Amygdala (tissue), 56 donors: ENCODE measurements around the gene TPO.

ENCODE experiments used
- DNase-seq, 56 donors: peaks; one replicate each; lab custom pipeline; 2025; lab: John Stamatoyannopoulos, UW

The TPO gene

DNA sequence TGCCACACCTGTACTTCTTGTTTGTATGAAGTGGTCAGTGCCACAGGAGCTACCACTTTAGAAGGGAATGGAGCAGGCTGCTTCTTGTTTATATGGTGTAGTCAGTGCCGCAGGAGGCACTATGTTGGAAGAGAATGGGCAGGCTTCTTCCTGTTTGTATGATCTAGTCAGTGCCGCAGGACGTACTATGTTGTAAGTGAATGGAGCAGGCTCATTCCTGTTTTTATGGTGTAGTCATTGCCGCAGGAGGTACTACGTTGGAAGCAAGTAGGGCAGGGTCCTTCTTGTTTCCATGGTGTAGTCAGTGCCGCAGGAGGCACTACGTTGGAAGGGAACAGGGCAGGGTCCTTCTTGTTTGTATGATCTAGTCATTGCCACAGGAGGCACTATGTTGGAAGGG lies 27.3 kb downstream of the TPO start:
- DNase-seq = no peak

- no peak for DNase-seq
Observed at GRCh38 chr2:1446301-1446700, 33.0 kb downstream of the TPO start.

DNA sequence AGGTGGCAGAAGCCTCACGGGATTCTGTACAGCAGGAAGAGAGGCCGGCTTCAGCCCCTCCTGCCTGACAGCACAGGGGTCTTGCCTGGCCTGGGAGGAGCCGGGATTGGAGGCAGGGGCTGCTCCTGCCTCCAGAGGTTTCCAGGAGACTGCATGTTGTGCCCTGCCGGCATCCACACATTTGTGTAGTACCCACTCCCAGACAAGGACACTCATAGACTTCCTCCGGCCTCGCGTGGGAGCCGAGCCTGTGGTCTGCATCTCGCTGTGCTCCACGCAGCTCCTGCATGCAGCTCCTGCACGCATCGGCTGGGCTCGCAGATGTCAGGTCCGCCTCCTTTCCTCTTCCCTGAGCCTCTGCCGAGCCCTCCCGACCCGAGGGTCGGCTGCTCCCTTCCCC lies 34.7 kb downstream of the TPO start:
- DNase-seq = no peak

DNA sequence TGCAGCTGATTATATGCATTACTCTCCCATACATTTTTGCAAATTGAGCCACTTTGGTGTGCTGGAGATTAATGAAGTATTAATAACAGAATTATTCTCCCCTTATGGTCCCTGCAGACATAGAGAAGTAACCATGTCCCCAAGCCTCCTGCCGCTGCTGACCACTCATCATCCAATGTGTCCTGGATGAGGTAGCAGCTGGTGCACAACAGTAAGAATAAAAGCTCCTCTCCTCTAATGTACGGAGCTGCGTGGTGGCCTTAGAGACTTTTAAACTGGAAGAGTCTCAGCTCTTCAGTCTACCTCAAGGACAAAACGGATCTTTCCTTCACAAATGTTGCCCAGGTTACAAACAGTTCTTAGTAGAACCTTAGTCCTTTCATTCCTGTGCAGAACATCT lies 37.7 kb downstream of the TPO start:
- DNase-seq = no peak

DNA sequence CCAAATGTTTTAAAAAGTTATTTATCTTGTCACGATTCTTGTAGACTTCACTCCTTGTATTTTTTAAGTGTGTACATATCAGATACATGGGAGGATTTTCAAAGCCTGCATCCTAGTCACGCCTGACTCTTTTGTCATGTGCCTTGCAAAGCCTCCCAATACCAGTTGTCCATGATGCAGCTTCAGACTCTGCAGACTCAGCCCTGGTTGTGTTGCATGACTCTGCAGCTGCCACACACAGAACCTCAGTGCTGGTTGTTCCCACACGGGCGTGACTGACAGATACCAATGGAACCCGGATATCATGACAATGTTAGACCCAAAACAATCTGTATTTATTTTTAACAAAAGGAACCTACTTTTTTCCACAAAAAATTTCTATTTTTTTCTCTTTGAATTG lies 38.2 kb downstream of the TPO start:
- DNase-seq = no peak

- no peak for DNase-seq
Observed at GRCh38 chr2:1453561-1453960, 40.3 kb downstream of the TPO start.

DNA sequence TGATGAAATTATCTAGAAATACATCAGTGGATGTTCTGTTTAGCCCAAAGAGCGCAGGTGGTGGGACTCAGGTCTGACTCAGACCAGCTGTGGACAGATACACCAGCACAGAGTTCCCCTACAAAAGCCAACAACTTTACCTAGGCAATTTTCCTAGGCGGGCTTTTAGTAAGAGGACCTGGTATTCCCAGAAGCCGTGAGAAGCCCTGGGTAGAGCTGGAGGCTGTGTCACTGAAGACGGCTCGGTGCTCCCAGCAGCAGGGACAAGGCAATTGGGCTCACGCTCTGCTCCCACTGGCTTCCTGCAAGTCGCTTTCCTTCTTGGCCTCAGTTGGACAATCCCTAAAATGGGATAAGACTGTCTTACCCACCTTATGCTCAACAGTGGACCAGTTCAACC lies 41.1 kb downstream of the TPO start:
- no peak for DNase-seq

- no peak for DNase-seq
Observed at GRCh38 chr2:1455466-1455865, 42.2 kb downstream of the TPO start.

DNA sequence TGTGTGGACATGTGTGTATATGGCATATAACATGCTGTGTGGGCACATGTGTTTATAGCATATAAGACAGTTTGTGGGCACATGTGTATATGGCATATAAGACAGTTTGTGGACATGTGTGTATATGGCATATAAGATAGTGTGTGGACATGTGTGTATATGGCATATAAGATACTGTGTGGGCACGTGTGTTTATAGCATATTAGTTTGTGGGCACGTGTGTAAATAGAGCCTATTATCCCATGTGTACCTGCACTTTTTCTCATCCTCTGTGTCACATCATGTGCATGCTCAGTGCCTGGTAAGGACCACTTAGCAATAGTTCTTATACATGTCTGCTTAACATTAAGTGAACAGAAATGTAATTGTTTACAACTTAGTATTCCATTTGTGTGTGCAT lies 45.2 kb downstream of the TPO start:
- DNase-seq = no peak

- no peak for DNase-seq
Observed at GRCh38 chr2:1459727-1460126, 46.5 kb downstream of the TPO start.

- no peak for DNase-seq
Observed at GRCh38 chr2:1460851-1461418, 47.7 kb downstream of the TPO start.

GRCh38 chr2:1461507-1462390 lies 48.5 kb downstream of the TPO start:
- no peak for DNase-seq

GRCh38 chr2:1462994-1463393 lies 49.7 kb downstream of the TPO start:
- DNase-seq = no peak

DNA sequence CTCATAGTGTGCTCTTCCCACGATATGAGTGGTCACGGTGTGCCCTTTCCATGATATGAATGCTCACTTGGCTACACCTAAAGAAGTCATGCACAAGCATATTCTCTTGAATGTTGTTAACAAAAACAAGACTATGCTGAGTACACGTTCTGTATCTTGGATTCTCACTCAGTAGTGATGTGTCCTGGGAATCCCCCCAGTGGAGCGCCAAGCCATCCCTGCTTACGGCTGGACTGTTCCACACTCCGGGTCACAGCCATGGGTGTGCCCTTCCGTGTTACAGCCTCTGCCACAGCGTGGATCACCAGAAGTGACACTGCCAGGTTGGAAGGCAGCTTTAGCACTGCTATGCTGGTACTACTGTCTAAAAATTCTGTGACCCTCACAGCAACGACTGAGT lies 59.1 kb downstream of the TPO start:
- no peak for DNase-seq

GRCh38 chr2:1476617-1477195 lies 63.4 kb downstream of the TPO start:
- DNase-seq = no peak

DNA sequence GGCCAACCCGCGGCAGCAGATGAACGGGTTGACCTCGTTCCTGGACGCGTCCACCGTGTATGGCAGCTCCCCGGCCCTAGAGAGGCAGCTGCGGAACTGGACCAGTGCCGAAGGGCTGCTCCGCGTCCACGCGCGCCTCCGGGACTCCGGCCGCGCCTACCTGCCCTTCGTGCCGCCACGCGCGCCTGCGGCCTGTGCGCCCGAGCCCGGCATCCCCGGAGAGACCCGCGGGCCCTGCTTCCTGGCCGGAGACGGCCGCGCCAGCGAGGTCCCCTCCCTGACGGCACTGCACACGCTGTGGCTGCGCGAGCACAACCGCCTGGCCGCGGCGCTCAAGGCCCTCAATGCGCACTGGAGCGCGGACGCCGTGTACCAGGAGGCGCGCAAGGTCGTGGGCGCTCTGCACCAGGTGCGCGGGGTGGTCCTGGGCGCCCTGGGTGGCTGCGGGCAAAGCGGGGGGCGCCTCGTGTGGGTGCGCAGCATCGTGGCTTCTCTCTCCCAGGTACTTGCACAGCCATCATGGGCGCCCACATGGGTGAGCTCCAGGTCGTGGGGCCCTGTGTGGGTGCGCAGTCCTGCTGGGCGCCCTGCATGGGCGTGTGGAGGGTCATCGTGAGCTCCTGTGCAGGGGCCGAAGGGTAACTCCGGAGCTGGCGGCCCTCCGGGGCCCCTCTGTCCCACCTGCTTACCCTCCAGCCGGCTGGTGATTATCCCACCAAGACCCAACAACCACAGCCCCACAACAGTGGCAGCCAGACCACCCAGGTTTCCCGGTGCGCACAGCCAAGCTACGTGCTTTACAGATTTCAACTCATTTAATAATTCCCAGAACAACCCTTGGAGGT lies 64.2 kb downstream of the TPO start:
- no peak for DNase-seq

- DNase-seq = no peak
Observed at GRCh38 chr2:1478311-1479305, 65.3 kb downstream of the TPO start.

DNA sequence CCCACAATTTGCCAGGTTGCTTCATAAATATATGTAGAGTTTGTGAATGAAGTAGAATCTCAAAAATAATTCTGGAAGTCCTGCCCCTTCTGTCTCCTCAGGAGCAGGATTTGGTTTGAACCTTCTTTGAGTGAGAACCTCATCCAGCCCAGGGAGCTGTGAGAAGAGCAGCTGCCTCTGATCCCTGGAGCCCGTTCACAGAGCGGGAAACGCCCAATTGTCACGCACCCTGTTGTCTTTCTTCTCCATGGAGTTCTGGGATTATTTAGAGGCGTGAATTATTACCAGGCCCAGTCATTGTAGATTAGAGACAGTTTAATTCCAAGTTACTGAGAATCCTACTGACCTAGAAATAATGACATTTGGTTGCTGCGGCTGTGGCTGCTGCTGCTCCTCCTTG lies 66.1 kb downstream of the TPO start:
- DNase-seq = no peak

- no peak for DNase-seq
Observed at GRCh38 chr2:1480671-1481076, 67.4 kb downstream of the TPO start.
